ENCODE measurements around the gene SERPINA4.
"Not testable (repeated sequence)": the region's sequence is repeated elsewhere in the genome, so short reads cannot be mapped to it uniquely, and the experiment has no call there.

Gene SERPINA4

DNA sequence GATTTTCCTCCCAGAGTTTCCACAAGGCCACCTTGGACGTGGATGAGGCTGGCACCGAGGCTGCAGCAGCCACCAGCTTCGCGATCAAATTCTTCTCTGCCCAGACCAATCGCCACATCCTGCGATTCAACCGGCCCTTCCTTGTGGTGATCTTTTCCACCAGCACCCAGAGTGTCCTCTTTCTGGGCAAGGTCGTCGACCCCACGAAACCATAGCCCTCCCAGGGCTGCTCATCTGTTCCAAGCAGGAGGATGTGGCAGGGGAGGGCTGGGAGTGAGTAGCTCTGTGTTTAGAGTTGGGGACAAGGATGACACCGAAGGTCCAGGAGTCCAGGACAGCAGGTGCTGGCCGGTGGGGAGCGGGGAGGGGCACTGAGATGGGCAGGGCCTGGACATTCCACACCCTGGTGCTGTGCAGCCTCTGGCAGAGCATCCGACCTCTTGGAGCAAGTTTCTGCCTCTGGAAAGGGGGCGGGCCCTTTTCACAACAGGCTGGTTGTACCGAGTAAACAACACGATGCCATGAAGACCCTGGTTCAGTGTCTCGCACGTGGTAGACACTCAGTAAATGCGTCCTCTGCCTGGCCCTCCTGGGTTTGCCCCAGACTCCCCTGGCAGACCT, 8.2 kb downstream of the SERPINA4 start:
- DNase-seq (ENCODE audit: low read depth) = no peak

- DNase-seq (ENCODE audit: low read depth) = no peak
These were observed 8.8 kb downstream of the SERPINA4 start for GRCh38 chr14:94570002-94570400.

GRCh38 chr14:94570440-94570839, 9.2 kb downstream of the SERPINA4 start:
- DNase-seq (ENCODE audit: low read depth) = no peak

- DNase-seq (ENCODE audit: low read depth) = no peak
These were observed 10.2 kb downstream of the SERPINA4 start for GRCh38 chr14:94571395-94571794.

DNA sequence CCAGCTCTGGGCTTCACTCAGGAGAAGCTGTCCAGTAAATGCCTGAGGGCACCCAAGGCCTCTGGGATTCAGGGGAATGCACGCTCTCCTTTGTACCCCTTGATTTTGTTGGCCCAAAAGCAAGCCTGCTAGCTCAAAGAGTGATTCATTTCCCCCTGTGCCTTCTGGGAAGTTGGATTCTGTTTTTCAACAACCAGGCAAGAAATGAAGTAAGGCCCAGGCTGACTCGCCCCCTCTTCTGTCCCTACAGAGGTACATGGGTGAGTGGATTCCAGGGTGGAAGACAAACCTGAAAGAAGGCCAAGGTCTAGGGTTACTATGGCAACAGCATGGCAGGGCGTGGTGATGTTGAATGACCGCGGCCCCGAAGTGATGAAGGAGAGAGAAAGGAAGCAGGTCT, 10.7 kb downstream of the SERPINA4 start:
- no peak for DNase-seq (ENCODE audit: low read depth)

DNA sequence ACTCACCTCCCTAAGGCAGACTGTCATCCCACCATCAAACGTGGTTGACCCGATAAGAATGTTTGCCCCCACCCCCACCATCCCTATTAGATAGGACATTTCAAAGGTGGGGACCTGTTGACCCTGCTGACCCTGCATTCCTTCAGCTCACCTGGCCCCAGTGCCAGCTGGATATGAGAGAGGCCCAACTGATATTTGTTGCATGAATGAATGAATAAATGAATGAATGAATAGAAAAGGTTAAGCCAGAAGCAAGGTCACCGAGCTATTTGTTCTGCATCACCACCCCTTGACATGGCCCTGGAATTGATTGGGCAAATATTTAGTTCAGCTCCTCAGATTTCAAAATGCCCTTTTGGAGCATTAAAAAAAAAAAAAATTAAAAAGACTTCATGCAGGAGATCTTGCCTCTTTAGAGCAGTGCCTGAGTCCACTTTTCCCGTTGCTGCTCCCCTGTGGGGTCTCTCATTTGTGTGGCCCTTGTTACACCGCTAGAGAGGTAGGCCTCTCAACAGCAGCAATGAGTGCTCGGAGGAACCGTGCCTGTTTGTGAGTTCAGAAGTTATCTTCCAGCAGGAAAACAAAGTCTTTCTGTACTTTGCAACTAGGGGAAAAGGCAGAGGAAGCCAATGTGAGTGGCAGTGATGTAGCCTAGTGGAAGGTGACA, 11.5 kb downstream of the SERPINA4 start:
- DNase-seq (ENCODE audit: low read depth) = no peak

GRCh38 chr14:94573475-94574277, 12.4 kb downstream of the SERPINA4 start:
- DNase-seq (ENCODE audit: low read depth) = no peak

GRCh38 chr14:94574336-94574735, 13.1 kb downstream of the SERPINA4 start:
- no peak for DNase-seq (ENCODE audit: low read depth)

DNA sequence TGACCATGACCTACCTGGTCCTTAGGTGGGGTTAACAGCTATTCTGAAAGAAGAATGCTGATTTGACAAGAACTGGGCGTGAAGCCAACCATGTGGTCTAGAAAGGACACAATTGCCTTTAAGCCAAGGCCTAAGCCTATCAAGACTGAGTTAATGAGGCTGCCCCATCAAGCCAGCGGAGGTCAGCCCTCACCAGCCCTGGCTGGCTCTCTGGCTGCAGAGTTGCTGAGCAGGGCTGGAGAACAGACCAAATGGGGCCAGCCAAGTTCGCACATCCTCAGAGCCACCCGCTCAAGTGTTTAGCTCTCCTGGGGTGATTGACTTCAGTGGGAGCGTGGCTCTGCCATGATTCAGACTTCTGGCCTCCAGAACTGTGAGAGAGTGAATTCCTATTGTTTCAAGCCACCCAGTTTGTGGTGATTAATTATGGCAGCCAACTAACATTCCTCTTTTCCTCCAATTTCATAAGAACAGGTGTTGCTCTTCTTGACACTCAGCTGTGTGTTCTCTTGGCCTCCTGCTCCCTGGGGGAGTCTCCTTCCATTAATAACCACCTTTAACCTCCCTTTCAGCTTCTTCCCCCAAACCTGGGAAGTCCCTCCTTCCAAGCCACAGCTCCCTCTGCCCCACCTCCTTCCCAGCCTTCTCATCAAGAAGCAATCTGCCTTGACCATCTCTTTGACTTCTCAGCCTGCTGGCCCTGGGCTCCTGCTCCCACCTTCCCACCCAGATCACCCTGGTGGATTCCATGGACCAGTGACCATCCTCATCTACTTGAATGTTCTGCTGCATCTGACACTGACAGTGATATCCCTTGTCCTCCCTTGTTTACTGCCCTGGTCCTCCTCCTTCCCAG, 14.7 kb downstream of the SERPINA4 start:
- DNase-seq (ENCODE audit: low read depth) = peak; percentile 78

DNA sequence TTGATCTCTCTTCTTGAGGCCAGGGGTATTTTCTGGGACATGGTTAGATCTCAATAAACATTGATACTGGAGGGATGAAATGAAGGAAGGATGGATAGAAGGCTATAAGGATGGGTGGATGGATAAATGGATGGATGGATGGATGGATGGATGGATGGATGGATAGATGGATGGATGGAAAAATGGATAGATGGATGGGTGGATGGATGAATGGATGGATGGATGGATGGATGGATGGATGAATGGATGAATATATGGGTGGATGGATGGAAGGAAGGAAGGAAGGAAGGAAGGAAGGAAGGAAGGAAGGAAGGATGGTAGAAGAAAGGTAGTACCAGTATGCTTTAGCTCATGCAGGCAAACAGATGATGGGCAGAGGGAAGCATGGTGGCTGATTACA, 16.2 kb downstream of the SERPINA4 start:
- not testable (repeated sequence) for DNase-seq (ENCODE audit: low read depth)

GRCh38 chr14:94578712-94579111, 17.5 kb downstream of the SERPINA4 start:
- no peak for DNase-seq (ENCODE audit: low read depth)

GRCh38 chr14:94581127-94581999, 20.1 kb downstream of the SERPINA4 start, which contains the start of gene SERPINA5:
SERPINA5 (plus strand) TSS chr14:94581426; CDS start chr14:94587363, 5,937 bp downstream.
- DNase-seq (ENCODE audit: low read depth) = peak; percentile 45

DNA sequence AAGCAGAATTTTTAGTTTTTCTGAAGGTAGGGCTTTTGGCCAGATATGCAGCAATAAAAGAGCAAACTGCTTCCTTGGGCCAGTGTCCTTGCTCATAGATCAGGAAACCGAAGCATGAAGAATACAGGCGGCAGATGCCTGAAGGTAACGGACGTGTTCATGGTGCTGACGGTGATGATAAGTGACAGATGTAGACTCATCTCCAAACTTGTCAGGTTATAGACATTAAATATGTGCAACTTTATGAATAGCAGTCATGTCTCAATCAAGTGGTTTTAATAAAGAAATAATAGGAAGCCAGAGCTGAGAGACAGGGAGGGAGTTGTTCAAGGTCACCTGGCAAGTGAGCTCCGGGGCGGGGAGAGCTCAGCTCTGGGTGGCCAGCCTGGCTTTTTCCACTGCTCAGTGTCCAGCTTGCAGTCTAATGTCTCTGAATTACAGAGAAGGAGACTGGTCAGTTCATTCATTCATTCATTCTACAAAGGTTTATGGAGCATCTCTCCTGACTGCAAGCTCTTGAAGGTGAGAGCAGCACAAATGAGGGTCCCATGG, 21.0 kb downstream of the SERPINA4 start:
- no peak for DNase-seq (ENCODE audit: low read depth)

GRCh38 chr14:94582851-94583250, 21.6 kb downstream of the SERPINA4 start:
- DNase-seq (ENCODE audit: low read depth) = no peak

DNA sequence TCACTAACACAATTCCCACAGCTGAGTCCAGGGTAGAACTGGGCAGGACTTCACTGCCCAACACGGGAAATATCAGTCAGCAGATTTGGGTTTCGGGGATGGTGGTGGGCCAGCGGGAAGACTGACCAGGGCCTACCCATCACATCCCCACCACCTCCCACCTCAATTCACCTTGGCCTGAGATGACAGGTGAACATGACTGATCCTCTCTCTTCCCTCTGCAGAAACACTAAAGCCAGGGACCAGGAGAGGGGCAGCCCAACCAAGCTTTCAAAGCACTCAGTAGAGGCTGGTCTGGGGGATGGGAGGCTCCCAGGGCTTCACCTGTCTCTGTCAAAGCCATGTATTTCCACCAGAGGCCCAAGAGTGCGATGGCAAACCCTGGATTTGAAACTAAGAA, 22.3 kb downstream of the SERPINA4 start:
- no peak for DNase-seq (ENCODE audit: low read depth)

- DNase-seq (ENCODE audit: low read depth) = peak; percentile 41
These were observed 23.5 kb downstream of the SERPINA4 start for GRCh38 chr14:94584591-94585280.

- DNase-seq (ENCODE audit: low read depth) = no peak
These were observed 25.4 kb downstream of the SERPINA4 start for GRCh38 chr14:94586635-94587034.

DNA sequence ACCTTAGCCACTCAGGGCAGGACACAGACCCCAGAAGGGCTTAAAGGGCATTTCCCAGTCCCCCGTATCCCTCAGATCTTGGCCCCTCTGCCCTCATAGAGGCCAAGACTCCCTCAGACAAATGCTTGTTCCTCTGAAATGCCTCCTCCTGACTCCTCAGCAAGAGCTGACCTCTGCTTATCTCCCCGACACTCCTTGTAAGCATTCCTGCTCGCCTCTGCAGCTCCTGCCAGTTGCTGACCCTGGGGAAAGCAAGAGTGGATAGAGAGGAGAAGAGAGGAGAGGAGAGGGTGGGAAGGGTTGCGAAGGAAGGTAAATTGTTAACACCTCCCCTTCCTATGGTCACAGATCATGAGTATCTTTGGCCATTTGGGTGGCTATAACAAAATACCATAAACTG, 27.1 kb downstream of the SERPINA4 start:
- peak; percentile 60 for DNase-seq (ENCODE audit: low read depth)

DNA sequence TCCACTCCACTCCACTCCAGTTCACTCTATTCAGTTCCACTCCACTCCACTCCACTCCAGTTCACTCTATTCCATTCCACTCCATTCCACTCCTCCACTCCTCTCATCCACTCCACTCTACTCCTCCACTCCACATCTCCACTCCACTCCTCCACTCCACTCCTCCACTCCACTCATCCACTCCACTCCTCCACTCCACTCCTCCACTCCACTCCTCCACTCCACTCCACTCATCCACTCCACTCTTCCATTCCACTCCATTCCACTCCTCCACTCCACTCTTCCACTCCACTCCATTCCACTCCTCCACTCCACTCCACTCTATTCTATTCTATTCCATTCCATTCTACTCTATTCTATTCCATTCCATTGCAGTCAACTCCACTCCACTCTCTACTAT, 29.8 kb downstream of the SERPINA4 start:
- no peak for DNase-seq (ENCODE audit: low read depth)

DNA sequence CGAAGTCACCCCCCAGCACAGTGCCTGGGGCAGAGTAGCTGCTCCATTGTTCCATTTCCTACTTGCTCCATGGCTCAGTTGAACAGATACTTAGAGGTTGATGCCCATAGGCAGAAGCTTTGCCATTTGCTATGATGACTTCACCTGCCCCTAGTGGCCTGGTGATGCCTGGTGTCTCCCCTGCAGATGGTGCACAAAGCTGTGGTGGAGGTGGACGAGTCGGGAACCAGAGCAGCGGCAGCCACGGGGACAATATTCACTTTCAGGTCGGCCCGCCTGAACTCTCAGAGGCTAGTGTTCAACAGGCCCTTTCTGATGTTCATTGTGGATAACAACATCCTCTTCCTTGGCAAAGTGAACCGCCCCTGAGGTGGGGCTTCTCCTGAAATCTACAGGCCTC, 30.6 kb downstream of the SERPINA4 start:
- DNase-seq (ENCODE audit: low read depth) = no peak

All from amniotic epithelial cell (primary cell).